Measurements from ENCODE around the gene COL5A1. TPM values are rescaled to one million over a fixed set of nuclear protein-coding genes. Genes with fewer than 3 reads are reported as not detected.

The COL5A1 gene
- total RNA-seq, 1 experiment from 2014 or later: 10.6 TPM

DNA sequence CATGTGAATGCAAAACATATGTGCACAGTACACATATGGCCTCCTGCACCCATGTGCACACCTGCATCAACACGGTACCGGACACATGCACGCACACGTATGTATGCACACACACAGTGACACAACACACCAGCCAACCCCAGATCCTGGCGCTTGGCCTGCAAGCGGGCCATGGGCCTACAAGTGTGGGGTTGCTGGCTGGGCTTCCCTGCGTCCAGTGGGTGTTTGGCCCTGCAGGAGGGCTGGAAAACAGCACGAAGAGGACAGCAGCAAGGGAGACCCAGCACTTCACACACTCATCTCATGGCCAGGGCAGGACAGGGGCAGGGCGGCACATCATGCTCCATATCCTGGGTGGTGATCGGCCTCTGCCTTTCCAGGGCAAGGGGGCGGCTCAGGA is 77.7 kb downstream of the COL5A1 start:
- H3K27me3 ChIP-seq (ENCODE audit: low read length): no peaks in the 10 kb centered on the region
- H3K27ac ChIP-seq (ENCODE audit: low read length): no peak overlapping the region
- H3K4me1 ChIP-seq (ENCODE audit: insufficient read depth, low read length): no peaks in the 10 kb centered on the region
- H3K79me2 ChIP-seq (ENCODE audit: low read length): no peaks in the 10 kb centered on the region
- no peak overlapping the region for H3K9ac ChIP-seq (ENCODE audit: low read length)
- ATAC-seq (no peak), DNase-seq (no peak)
- POLR2A ChIA-PET (ENCODE audit: unreplicated experiment): no interaction called here
- H3K4me3 ChIP-seq (ENCODE audit: low read length): no peak overlapping the region
- BruUV-seq (replicated peaks): no TSS peak
- H3K9me3 ChIP-seq (ENCODE audit: low read length): no peaks in the 10 kb centered on the region
- CTCF ChIA-PET: no interaction called here
- H3K4me2 ChIP-seq (ENCODE audit: low read length): no peak overlapping the region
- H2AFZ ChIP-seq (ENCODE audit: low read length): no peak overlapping the region
- H3K36me3 ChIP-seq (ENCODE audit: low read depth, low read length): no peaks in the 10 kb centered on the region
- no peak for TF ChIP-seq EZH2 (IDR thresholded peaks at IDR 0.05; ENCODE audit: low read length, unreplicated experiment)
- no peak for TF ChIP-seq EZH2phosphoT487 (IDR thresholded peaks at IDR 0.05; ENCODE audit: borderline replicate concordance, low read length)
- TF ChIP-seq, protein P1, sequence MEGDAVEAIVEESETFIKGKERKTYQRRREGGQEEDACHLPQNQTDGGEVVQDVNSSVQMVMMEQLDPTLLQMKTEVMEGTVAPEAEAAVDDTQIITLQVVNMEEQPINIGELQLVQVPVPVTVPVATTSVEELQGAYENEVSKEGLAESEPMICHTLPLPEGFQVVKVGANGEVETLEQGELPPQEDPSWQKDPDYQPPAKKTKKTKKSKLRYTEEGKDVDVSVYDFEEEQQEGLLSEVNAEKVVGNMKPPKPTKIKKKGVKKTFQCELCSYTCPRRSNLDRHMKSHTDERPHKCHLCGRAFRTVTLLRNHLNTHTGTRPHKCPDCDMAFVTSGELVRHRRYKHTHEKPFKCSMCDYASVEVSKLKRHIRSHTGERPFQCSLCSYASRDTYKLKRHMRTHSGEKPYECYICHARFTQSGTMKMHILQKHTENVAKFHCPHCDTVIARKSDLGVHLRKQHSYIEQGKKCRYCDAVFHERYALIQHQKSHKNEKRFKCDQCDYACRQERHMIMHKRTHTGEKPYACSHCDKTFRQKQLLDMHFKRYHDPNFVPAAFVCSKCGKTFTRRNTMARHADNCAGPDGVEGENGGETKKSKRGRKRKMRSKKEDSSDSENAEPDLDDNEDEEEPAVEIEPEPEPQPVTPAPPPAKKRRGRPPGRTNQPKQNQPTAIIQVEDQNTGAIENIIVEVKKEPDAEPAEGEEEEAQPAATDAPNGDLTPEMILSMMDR (conservative IDR thresholded peaks at IDR 0.05; ENCODE audit: low read depth, low read length): no peak
- no peaks in the 10 kb centered on the region for H3K9me2 ChIP-seq (replicated peaks; ENCODE audit: low read length)
- H4K20me1 ChIP-seq (ENCODE audit: low read length): no peaks in the 10 kb centered on the region
- no peaks in the 10 kb centered on the region for H3F3A ChIP-seq (ENCODE audit: low read length, unreplicated experiment)
- intact Hi-C loops (cut with micrococcal nuclease): no loop called here

- no peaks in the 10 kb centered on the region for H3K9me2 ChIP-seq (replicated peaks; ENCODE audit: low read length)
- no peak overlapping the region for H3K27ac ChIP-seq (ENCODE audit: low read length)
- POLR2A ChIA-PET (ENCODE audit: unreplicated experiment): no interaction called here
- DNase-seq (no peak), ATAC-seq (no peak)
- TF ChIP-seq EZH2phosphoT487 (IDR thresholded peaks at IDR 0.05; ENCODE audit: borderline replicate concordance, low read length): no peak
- TF ChIP-seq, protein P1 (conservative IDR thresholded peaks at IDR 0.05; ENCODE audit: low read depth, low read length): no peak
- no peak for TF ChIP-seq EZH2 (IDR thresholded peaks at IDR 0.05; ENCODE audit: low read length, unreplicated experiment)
- no peak overlapping the region for H3K4me2 ChIP-seq (ENCODE audit: low read length)
- no peaks in the 10 kb centered on the region for H3K36me3 ChIP-seq (ENCODE audit: low read depth, low read length)
- no TSS peak for BruUV-seq (replicated peaks)
- no peak overlapping the region for H3K9ac ChIP-seq (ENCODE audit: low read length)
- H3K79me2 ChIP-seq (ENCODE audit: low read length): no peaks in the 10 kb centered on the region
- no peaks in the 10 kb centered on the region for H4K20me1 ChIP-seq (ENCODE audit: low read length)
- intact Hi-C loops (cut with micrococcal nuclease): no loop called here
- no peaks in the 10 kb centered on the region for H3K27me3 ChIP-seq (ENCODE audit: low read length)
- H3K4me3 ChIP-seq (ENCODE audit: low read length): no peak overlapping the region
- no peak overlapping the region for H2AFZ ChIP-seq (ENCODE audit: low read length)
- H3K4me1 ChIP-seq (ENCODE audit: insufficient read depth, low read length): no peaks in the 10 kb centered on the region
- H3K9me3 ChIP-seq (ENCODE audit: low read length): no peaks in the 10 kb centered on the region
- H3F3A ChIP-seq (ENCODE audit: low read length, unreplicated experiment): no peaks in the 10 kb centered on the region
- CTCF ChIA-PET: no interaction called here
Observed at GRCh38 chr9:134720136-134720753, 78.6 kb downstream of the COL5A1 start.

GRCh38 chr9:134720796-134721195 is 79.2 kb downstream of the COL5A1 start:
- no peak overlapping the region for H3K4me3 ChIP-seq (ENCODE audit: low read length)
- intact Hi-C loops (cut with micrococcal nuclease): no loop called here
- no peaks in the 10 kb centered on the region for H3K4me1 ChIP-seq (ENCODE audit: insufficient read depth, low read length)
- H3K9me2 ChIP-seq (replicated peaks; ENCODE audit: low read length): no peaks in the 10 kb centered on the region
- POLR2A ChIA-PET (ENCODE audit: unreplicated experiment): no interaction called here
- H2AFZ ChIP-seq (ENCODE audit: low read length): no peak overlapping the region
- H4K20me1 ChIP-seq (ENCODE audit: low read length): no peaks in the 10 kb centered on the region
- no peak overlapping the region for H3K4me2 ChIP-seq (ENCODE audit: low read length)
- BruUV-seq (replicated peaks): no TSS peak
- no peaks in the 10 kb centered on the region for H3K36me3 ChIP-seq (ENCODE audit: low read depth, low read length)
- no peak for TF ChIP-seq EZH2 (IDR thresholded peaks at IDR 0.05; ENCODE audit: low read length, unreplicated experiment)
- TF ChIP-seq, protein P1 (conservative IDR thresholded peaks at IDR 0.05; ENCODE audit: low read depth, low read length): no peak
- TF ChIP-seq EZH2phosphoT487 (IDR thresholded peaks at IDR 0.05; ENCODE audit: borderline replicate concordance, low read length): no peak
- CTCF ChIA-PET: no interaction called here
- DNase-seq: no peak
- no peaks in the 10 kb centered on the region for H3K79me2 ChIP-seq (ENCODE audit: low read length)
- H3F3A ChIP-seq (ENCODE audit: low read length, unreplicated experiment): no peaks in the 10 kb centered on the region
- no peaks in the 10 kb centered on the region for H3K9me3 ChIP-seq (ENCODE audit: low read length)
- no peak overlapping the region for H3K9ac ChIP-seq (ENCODE audit: low read length)
- H3K27ac ChIP-seq (ENCODE audit: low read length): no peak overlapping the region
- no peak for ATAC-seq
- H3K27me3 ChIP-seq (ENCODE audit: low read length): no peaks in the 10 kb centered on the region
